ENCODE data around the gene SP3. TPM values are rescaled to one million over a fixed set of nuclear protein-coding genes. Genes with fewer than 3 reads are reported as not detected.

SP3 gene
- total RNA-seq, 1 donor from 2014 or later, result 95.8 TPM

- intact Hi-C loops (cut with micrococcal nuclease), result loop anchor here (1.0 to 10.0 kb wide), 9 partner anchors 20 to 1405 kb away; partner anchors contain the start of genes PDK1 and SCRN3
Measured at GRCh38 chr2:173962031-173962430, 3.1 kb downstream of the SP3 start.

DNA sequence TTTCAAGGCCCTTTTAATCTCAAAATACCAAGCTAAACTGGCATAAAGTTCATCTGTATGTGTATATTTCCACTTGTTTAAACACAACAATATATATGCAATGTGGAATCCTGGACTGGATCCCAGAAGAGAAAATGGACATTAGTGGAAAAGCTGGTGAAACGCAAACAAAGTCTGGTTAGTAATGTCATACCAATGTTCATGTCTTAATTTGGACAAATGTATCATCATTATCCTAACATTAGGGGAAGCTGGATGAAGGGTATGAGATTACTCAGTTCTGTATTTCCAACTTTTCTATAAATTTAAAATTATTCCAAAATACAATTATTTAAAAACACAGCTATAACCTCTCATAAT, 3.8 kb downstream of the SP3 start:
- no peaks in the 10 kb centered on the region for H3K27me3 Mint-ChIP-seq (ENCODE audit: insufficient read depth)
- H3K4me1 Mint-ChIP-seq (ENCODE audit: low read depth), result peaks cover 65% of the 10 kb centered on the region
- intact Hi-C loops (cut with micrococcal nuclease), result loop anchor here (5.0 to 10.0 kb wide), 8 partner anchors 34 to 1404 kb away; partner anchors contain the start of genes PDK1 and SCRN3
- H3K9me3 Mint-ChIP-seq, result no peaks in the 10 kb centered on the region
- H3K36me3 Mint-ChIP-seq (ENCODE audit: low read depth), result peaks cover 45% of the 10 kb centered on the region
- H3K4me3 Mint-ChIP-seq, result peak overlapping the region; percentile 98
- no peak overlapping the region for H3K27ac Mint-ChIP-seq
- DNase-seq (ENCODE audit: low spot score), result no peak

More at GRCh38 chr2:173962031-173962430, 3.1 kb downstream of the SP3 start:
- Mint-ChIP-seq H3K4me1 (ENCODE audit: low read depth) (peaks cover 65% of the 10 kb centered on the region), H3K4me3 (peak overlapping the region; percentile 98), H3K27ac (peak overlapping the region; percentile 99), H3K36me3 (ENCODE audit: low read depth) (peaks cover 42% of the 10 kb centered on the region), H3K9me3 (no peaks in the 10 kb centered on the region), H3K27me3 (ENCODE audit: insufficient read depth) (no peaks in the 10 kb centered on the region)
- no peak for DNase-seq (ENCODE audit: low spot score)

GRCh38 chr2:173959909-173960308, 5.3 kb downstream of the SP3 start:
- H3K36me3 Mint-ChIP-seq (ENCODE audit: low read depth), result peaks cover 59% of the 10 kb centered on the region
- intact Hi-C loops (cut with micrococcal nuclease), result loop anchor here (5.0 to 10.0 kb wide), 8 partner anchors 33 to 1403 kb away; partner anchors contain the start of genes PDK1 and SCRN3
- no peak for DNase-seq (ENCODE audit: low spot score)
- H3K27me3 Mint-ChIP-seq (ENCODE audit: insufficient read depth), result no peaks in the 10 kb centered on the region
- peaks cover 71% of the 10 kb centered on the region for H3K4me1 Mint-ChIP-seq (ENCODE audit: low read depth)
- H3K4me3 Mint-ChIP-seq, result peak overlapping the region; percentile 70
- H3K27ac Mint-ChIP-seq, result peak overlapping the region; percentile 29
- H3K9me3 Mint-ChIP-seq, result no peaks in the 10 kb centered on the region

GRCh38 chr2:173959358-173959884, 5.8 kb downstream of the SP3 start:
- H3K27me3 Mint-ChIP-seq (ENCODE audit: insufficient read depth), result no peaks in the 10 kb centered on the region

GRCh38 chr2:173958198-173958846, 6.9 kb downstream of the SP3 start:
- Mint-ChIP-seq H3K9me3 (no peaks in the 10 kb centered on the region), H3K27me3 (ENCODE audit: insufficient read depth) (no peaks in the 10 kb centered on the region), H3K4me1 (ENCODE audit: low read depth) (peaks cover 84% of the 10 kb centered on the region), H3K27ac (no peak overlapping the region), H3K4me3 (no peak overlapping the region), H3K36me3 (ENCODE audit: low read depth) (peaks cover 65% of the 10 kb centered on the region)
- no peak for DNase-seq (ENCODE audit: low spot score)
- intact Hi-C loops (cut with micrococcal nuclease), result no loop called here

More at GRCh38 chr2:173959358-173959884, 5.8 kb downstream of the SP3 start:
- intact Hi-C loops (cut with micrococcal nuclease), result no loop called here
- Mint-ChIP-seq H3K4me3 (peak overlapping the region; percentile 70), H3K4me1 (ENCODE audit: low read depth) (peaks cover 76% of the 10 kb centered on the region), H3K27ac (peak overlapping the region; percentile 81), H3K36me3 (ENCODE audit: low read depth) (peaks cover 59% of the 10 kb centered on the region), H3K9me3 (no peaks in the 10 kb centered on the region)
- DNase-seq (ENCODE audit: low spot score), result no peak

DNA sequence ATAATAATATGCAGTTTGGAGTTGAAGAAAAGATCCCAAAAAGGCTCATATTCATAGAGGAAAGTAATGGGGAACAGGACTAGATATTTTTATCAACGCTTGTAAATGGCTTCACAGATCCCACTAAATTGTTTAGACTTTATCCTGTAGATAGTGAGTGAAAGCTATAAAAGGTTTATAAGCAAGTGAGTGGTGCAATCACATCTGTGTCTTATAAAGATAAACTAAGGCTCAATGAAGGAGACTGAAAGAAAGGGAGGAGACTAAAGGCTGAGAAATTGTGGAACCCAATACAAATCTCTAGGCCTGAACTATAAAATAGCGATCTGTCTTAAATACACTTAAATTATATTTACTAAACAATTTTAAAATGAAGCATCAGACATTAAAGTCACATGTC, 7.7 kb downstream of the SP3 start:
- Mint-ChIP-seq H3K27me3 (ENCODE audit: insufficient read depth) (no peaks in the 10 kb centered on the region), H3K4me3 (no peak overlapping the region), H3K27ac (no peak overlapping the region), H3K36me3 (ENCODE audit: low read depth) (peaks cover 65% of the 10 kb centered on the region), H3K9me3 (no peaks in the 10 kb centered on the region), H3K4me1 (ENCODE audit: low read depth) (peaks cover 87% of the 10 kb centered on the region)
- intact Hi-C loops (cut with micrococcal nuclease), result no loop called here
- no peak for DNase-seq (ENCODE audit: low spot score)

DNA sequence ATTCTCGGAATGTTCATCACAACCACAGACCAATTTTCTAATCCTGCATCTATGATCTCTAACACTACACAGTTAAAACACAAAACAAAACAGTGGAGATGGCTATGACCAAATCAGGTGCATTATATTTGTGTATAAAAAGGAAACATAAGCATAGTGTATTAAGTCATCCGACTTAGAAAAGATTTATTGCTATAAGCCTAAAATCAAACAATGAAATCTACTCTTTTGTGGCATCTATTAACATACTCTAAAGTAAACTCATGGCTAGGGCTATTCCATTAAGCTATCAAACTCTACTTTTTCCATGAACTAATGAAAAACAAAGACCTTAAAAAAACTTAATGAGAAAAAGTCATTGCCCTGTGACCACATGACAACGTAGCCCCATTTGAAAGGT, 8.7 kb downstream of the SP3 start:
- H3K4me3 Mint-ChIP-seq, result no peak overlapping the region
- intact Hi-C loops (cut with micrococcal nuclease), result no loop called here
- H3K27ac Mint-ChIP-seq, result no peak overlapping the region
- H3K27me3 Mint-ChIP-seq (ENCODE audit: insufficient read depth), result no peaks in the 10 kb centered on the region
- no peak for DNase-seq (ENCODE audit: low spot score)
- peaks cover 61% of the 10 kb centered on the region for H3K36me3 Mint-ChIP-seq (ENCODE audit: low read depth)
- no peaks in the 10 kb centered on the region for H3K9me3 Mint-ChIP-seq
- H3K4me1 Mint-ChIP-seq (ENCODE audit: low read depth), result peaks cover 88% of the 10 kb centered on the region

DNA sequence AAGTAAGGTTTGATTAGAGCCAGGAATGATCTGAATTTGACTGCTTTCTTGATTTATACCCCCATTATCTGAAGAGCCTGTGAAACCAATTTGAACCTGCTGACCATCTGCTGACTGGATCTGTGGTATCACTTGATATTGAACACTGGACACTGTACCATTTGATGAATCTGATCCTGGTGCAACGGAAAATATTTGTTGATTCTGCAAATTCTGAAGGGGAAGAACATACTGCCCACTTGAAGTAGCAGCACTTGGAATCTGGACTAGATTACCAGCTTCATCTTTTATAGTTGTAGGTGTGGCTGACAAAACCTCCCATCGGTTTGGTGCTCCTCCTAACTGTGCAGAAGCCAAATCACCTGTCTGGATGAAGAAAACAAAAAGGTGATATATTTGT, 9.3 kb downstream of the SP3 start:
- Mint-ChIP-seq H3K9me3 (no peaks in the 10 kb centered on the region), H3K36me3 (ENCODE audit: low read depth) (peaks cover 58% of the 10 kb centered on the region), H3K4me3 (no peak overlapping the region), H3K27ac (no peak overlapping the region), H3K4me1 (ENCODE audit: low read depth) (peaks cover 86% of the 10 kb centered on the region), H3K27me3 (ENCODE audit: insufficient read depth) (no peaks in the 10 kb centered on the region)
- DNase-seq (ENCODE audit: low spot score), result no peak
- intact Hi-C loops (cut with micrococcal nuclease), result no loop called here

GRCh38 chr2:173955004-173955403, 10.2 kb downstream of the SP3 start:
- peaks cover 52% of the 10 kb centered on the region for H3K36me3 Mint-ChIP-seq (ENCODE audit: low read depth)
- no peak overlapping the region for H3K27ac Mint-ChIP-seq
- no peaks in the 10 kb centered on the region for H3K9me3 Mint-ChIP-seq
- no peak for DNase-seq (ENCODE audit: low spot score)
- no peaks in the 10 kb centered on the region for H3K27me3 Mint-ChIP-seq (ENCODE audit: insufficient read depth)
- intact Hi-C loops (cut with micrococcal nuclease), result no loop called here
- H3K4me3 Mint-ChIP-seq, result no peak overlapping the region
- H3K4me1 Mint-ChIP-seq (ENCODE audit: low read depth), result peaks cover 81% of the 10 kb centered on the region

GRCh38 chr2:173953047-173953424, 12.1 kb downstream of the SP3 start:
- Mint-ChIP-seq H3K36me3 (ENCODE audit: low read depth) (peaks cover 47% of the 10 kb centered on the region), H3K27ac (no peak overlapping the region), H3K27me3 (ENCODE audit: insufficient read depth) (no peaks in the 10 kb centered on the region), H3K9me3 (no peaks in the 10 kb centered on the region), H3K4me1 (ENCODE audit: low read depth) (peaks cover 67% of the 10 kb centered on the region), H3K4me3 (no peak overlapping the region)
- DNase-seq (ENCODE audit: low spot score), result no peak
- intact Hi-C loops (cut with micrococcal nuclease), result no loop called here

- Mint-ChIP-seq H3K4me1 (ENCODE audit: low read depth) (peaks cover 69% of the 10 kb centered on the region), H3K4me3 (no peak overlapping the region), H3K36me3 (ENCODE audit: low read depth) (peaks cover 50% of the 10 kb centered on the region), H3K27me3 (ENCODE audit: insufficient read depth) (no peaks in the 10 kb centered on the region), H3K27ac (no peak overlapping the region), H3K9me3 (no peaks in the 10 kb centered on the region)
- DNase-seq (ENCODE audit: low spot score), result no peak
- intact Hi-C loops (cut with micrococcal nuclease), result no loop called here
Measured at GRCh38 chr2:173952267-173953046, 12.7 kb downstream of the SP3 start.

DNA sequence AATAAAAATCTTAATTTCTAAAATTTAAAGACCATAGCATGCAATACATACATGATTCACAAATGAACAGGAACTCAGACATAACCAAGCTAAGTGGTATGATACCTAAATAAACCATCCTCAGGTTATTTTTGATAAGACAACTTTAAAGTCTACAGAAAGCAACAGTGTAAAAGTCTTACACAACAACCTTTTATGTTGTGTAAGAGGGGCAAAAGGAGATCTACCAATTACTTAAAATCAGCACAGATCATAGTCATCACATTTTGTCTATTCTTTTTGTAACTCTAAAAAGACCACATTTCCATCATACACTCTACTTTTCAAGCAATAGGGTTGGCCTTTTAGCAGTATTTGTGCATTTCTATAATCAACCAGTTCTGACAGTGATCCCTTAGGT, 16.3 kb downstream of the SP3 start:
- H3K4me1 Mint-ChIP-seq (ENCODE audit: low read depth), result peaks cover 49% of the 10 kb centered on the region
- no peak overlapping the region for H3K27ac Mint-ChIP-seq
- H3K36me3 Mint-ChIP-seq (ENCODE audit: low read depth), result peaks cover 39% of the 10 kb centered on the region
- H3K9me3 Mint-ChIP-seq, result no peaks in the 10 kb centered on the region
- no peak for DNase-seq (ENCODE audit: low spot score)
- intact Hi-C loops (cut with micrococcal nuclease), result no loop called here
- no peaks in the 10 kb centered on the region for H3K27me3 Mint-ChIP-seq (ENCODE audit: insufficient read depth)
- H3K4me3 Mint-ChIP-seq, result no peak overlapping the region

DNA sequence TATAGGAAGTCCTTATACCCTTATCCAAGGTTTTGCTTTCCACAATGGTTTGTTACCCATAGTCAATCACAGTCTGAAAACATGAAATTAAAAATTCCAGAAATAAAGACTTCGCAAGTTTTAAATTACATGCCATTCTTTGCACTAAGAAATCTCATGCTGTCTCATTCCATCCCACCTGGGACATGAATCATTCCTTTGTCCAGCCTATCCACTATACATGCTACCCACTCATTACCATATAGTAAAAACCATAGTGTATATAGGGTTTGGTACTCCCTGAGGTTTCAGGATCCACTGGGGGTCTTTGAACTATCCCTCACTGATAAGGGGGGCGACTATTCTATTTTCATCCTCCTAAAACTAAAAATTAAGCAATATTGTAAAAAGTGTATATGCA, 17.0 kb downstream of the SP3 start:
- DNase-seq (ENCODE audit: low spot score), result no peak
- intact Hi-C loops (cut with micrococcal nuclease), result no loop called here
- peaks cover 52% of the 10 kb centered on the region for H3K4me1 Mint-ChIP-seq (ENCODE audit: low read depth)
- no peak overlapping the region for H3K27ac Mint-ChIP-seq
- H3K27me3 Mint-ChIP-seq (ENCODE audit: insufficient read depth), result no peaks in the 10 kb centered on the region
- no peak overlapping the region for H3K4me3 Mint-ChIP-seq
- H3K36me3 Mint-ChIP-seq (ENCODE audit: low read depth), result peaks cover 37% of the 10 kb centered on the region
- no peaks in the 10 kb centered on the region for H3K9me3 Mint-ChIP-seq
